Keratinocyte (primary cell): ENCODE results near the gene C11orf42.

Experiments used
- CTCF ChIP-seq, 3 experiments: IDR thresholded peaks in 1 of 3; conservative IDR thresholded peaks in 1 of 3; optimal IDR thresholded peaks in 1 of 3; 2 replicates in 2 of 3; 3 replicates in 1 of 3; pipeline versions ENCODE3 to v1.5.1; 2011; ENCODE audit warnings: low read length in 3 of 3, mild to moderate bottlenecking in 3 of 3, moderate library complexity in 2 of 3, control low read depth in 1 of 3, inconsistent platforms in 1 of 3; ENCODE audit not compliant: insufficient read depth in 2 of 3; ENCODE audit errors: extremely low read depth in 1 of 3
- EZH2 ChIP-seq: IDR thresholded peaks from one replicate; pipeline ENCODE4 v1.6.1; 2012; ENCODE audit warnings: inconsistent platforms, mild to moderate bottlenecking, low read length, moderate library complexity

GRCh38 chr11:6253197-6253596 lies 47.8 kb downstream of the C11orf42 start:
- TF ChIP-seq CTCF (optimal IDR thresholded peaks at IDR 0.05 in 1 of 3, IDR thresholded peaks at IDR 0.05 in 1 of 3, conservative IDR thresholded peaks at IDR 0.05 in 1 of 3; ENCODE audit: extremely low read depth in 1 of 3, insufficient read depth in 2 of 3, low read length in 3 of 3) (no peak), EZH2 (no peak)
